GDM1 (cell line): ENCODE results near the gene TRAIP.
"Not testable (repeated sequence)": the region's sequence is repeated elsewhere in the genome, so short reads cannot be mapped to it uniquely, and the experiment has no call there.

Source experiments
- DNase-seq: peaks from one replicate; lab custom pipeline; 2025; lab: John Stamatoyannopoulos, UW

The TRAIP gene

DNA sequence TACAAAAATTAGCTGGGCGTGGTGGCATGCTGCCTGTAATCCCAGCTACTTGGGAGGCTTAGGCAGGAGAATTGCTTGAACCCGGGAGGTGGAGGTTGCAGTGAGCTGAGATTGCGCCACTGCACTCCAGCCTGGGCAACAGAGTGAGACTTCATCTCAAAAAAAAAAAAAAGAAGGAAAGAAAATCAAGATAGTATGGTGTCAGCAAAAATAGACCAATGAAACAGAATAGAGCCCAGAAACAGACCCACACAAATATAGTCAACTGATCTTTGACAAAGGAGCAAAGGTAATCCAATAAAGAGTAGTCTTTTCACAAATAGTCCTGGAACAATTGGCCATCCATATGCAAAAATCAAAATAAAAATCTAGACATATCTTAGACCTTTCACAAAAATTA, 33.2 kb downstream of the TRAIP start:
- not testable (repeated sequence) for DNase-seq

DNA sequence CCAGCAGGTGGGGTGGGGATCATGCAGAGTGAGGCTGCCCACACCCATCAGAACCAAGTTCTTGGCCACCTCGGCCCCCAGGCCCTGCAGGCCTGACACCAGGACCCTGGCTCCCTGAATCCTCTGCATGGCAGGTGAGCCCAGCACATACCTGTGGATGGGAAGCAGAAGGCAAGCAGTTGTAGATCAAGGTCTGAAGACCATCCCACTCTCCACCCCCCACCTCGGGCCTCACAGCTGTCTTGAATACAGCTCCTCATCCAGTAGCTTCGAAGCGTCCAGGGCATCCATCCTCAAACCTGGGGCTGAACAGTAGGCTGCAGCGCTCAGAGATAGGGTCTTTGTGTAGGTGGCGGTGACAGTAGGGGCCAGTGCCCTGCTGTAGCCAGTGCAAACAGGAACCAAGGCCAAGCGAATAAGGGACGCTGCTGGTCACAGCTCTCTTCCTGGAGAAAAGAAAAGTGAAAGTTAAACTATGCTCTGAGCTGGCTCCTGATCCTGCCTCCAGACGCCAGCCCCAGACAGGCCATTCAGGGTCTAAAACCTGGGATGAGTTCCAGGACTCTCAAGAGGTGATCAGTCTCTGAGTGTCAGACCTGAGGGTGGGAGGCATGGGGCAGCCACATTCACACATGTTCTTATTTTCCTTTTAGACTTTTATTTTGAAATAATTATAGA, 42.7 kb downstream of the TRAIP start, which contains the start of gene UBA7:
Gene UBA7, minus strand, starts transcription at position 457 of the 678 bp plus-strand sequence. Its CDS starts 166 bp downstream, at position 291.
- peak; percentile 45 for DNase-seq

GRCh38 chr3:49812916-49813496, 43.4 kb downstream of the TRAIP start:
- DNase-seq = no peak

DNA sequence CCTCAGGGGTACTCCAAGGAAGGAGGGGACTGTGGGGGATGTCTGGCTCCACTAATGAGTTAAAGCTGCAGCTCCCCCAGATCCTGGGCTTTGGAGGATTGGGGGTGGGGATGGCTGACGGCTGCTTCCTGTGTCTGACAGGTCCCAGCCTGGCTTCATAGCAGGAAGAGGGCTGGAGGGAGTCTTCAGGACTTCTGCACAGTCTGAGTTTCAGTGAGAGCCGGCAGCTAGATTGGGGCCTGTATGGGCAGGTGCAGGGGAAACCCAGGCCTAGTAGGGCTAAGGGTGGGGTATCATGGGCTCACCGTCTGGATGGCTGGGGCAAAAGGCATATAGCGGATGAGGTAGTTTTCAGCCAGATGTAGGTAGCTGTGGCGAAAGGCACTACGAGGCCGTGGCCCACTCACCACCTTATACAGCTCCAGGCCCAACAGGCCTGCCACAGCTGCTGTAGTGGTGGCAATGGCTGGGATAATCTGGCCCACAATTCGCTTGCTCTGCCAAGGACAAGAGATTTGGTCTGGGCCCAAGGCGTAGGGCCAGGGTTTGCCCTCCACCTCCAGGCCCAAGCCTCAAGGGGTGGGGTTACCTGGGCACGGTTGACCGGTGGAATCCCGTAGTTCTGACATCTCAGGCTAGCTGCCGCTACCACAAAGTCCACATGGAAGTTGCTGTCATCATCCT, 48.8 kb downstream of the TRAIP start:
- peak; percentile 75 for DNase-seq

DNA sequence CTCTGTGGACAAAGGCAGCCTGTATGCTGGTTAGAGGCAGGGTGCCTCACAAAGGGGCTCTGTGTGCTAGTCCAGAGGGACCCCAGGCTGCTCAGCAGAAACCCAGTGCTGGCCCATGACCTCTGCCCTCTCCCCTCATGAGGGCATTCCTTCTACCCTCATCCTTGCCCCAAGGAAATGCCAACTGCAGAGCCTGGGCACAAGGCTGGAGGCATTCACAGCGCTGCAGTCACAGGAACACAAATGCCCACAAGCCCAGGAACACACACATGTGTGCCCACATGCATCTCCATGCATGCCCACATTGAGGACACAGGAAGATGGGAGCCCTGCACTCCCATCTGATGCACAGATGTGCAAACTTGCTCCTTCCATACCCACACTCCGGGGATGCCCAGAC, 49.5 kb downstream of the TRAIP start:
- DNase-seq = peak; percentile 65

DNA sequence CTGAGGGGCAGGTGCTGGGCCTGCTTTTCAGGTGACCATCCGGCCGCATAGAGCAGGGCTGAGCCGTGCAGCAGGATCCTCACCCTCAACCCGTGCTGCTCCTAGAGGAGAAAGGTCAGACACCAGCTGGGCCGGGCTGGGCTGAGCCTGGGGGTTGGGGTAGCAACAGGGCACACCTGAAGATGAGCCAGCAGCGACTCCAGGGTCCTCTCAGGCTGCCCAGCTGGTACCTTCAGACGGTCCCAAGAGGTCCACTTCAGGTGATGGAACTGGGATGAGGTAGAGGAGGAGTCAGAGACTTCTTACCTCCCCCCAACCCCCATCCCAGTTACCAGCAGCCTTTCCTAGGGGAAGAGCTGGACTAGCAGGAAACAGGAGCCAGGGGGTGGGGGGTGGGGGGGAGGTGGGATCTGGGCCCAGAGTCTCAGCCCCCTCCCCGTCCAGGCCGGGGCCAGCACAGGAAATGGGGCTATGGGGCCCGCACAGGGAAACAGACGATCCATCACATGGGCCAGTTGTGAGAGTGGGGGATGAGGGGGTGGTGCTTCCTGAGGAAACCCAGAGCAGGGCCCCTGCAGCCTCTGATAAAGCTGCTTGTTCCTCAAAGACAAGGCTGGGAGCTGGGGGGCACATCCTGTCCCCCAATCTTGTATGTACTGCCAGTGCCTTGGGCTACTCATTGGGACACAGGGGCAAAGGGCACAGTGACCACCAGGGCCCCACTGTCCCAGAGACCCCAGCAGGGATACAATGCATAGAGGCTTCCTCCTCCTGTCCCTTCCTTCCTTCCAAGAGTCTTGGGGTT, 50.3 kb downstream of the TRAIP start:
- peak; percentile 95 for DNase-seq

GRCh38 chr3:49805367-49805782, 51.0 kb downstream of the TRAIP start:
- DNase-seq = peak; percentile 91

GRCh38 chr3:49804141-49805041, 52.0 kb downstream of the TRAIP start:
- DNase-seq = no peak

GRCh38 chr3:49803465-49804140, 52.8 kb downstream of the TRAIP start:
- DNase-seq = peak; percentile 77

- peak; percentile 83 for DNase-seq
Observed at GRCh38 chr3:49802719-49803464, 53.5 kb downstream of the TRAIP start, which contains the start of gene INKA1. Gene INKA1 (plus strand): TSS chr3:49803261. CDS start chr3:49803393, 132 bp downstream.

GRCh38 chr3:49801160-49801559, 55.2 kb downstream of the TRAIP start:
- DNase-seq = no peak

- no peak for DNase-seq
Observed at GRCh38 chr3:49799761-49800160, 56.6 kb downstream of the TRAIP start, which contains the start of gene CDHR4. Gene CDHR4 (minus strand): TSS chr3:49799873. CDS start chr3:49799812, 61 bp downstream.

DNA sequence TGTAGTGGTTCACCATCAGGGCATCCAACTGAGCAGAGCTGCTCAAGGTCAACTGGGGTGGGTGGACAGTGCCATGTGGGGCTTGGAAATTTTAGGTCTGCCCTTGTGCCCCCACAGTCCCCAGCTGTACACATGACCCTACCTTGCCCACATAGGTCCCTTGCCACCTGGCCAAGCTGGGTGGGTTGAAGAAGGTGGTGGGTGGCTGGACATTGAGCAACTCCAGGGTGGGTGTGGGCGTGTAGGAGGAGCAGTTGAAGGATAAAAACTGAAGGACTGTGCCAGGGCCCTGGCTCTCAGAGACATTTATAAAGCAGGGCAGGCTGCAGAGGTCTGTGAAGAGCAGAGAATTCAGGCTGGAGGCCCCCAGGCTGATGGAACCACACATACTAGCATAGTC, 57.3 kb downstream of the TRAIP start:
- DNase-seq = no peak

- no peak for DNase-seq
Observed at GRCh38 chr3:49794926-49795905, 61.1 kb downstream of the TRAIP start.

GRCh38 chr3:49794431-49794830, 61.9 kb downstream of the TRAIP start:
- DNase-seq = no peak

DNA sequence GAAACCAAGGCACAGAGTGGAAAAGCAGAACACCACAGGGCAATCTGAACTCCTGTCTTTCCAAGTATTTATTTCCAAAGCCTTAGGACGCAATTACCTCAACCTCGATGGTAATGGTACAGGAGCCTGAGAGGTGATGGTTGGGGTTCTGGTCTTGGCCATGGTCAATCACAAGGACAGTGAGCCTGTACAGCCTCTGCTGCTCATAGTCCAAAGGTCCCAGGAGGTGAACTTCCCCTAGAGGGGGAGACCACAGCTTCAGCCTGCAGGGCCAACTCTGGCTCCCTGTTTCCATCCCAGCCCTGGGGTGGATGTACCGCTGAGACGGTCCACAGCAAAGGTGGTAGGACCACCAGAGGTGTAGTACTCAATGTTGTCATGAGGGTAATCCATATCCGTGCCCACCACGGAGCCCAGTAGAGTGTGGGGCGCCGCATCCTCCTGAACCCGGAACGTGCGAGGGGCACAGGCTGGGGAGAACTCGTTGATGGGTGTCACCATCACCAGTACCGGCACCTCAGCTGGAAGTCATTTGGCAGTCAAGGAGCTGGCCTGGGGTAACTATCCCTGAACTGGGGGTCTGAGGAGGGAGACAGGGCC, 62.8 kb downstream of the TRAIP start:
- no peak for DNase-seq

DNA sequence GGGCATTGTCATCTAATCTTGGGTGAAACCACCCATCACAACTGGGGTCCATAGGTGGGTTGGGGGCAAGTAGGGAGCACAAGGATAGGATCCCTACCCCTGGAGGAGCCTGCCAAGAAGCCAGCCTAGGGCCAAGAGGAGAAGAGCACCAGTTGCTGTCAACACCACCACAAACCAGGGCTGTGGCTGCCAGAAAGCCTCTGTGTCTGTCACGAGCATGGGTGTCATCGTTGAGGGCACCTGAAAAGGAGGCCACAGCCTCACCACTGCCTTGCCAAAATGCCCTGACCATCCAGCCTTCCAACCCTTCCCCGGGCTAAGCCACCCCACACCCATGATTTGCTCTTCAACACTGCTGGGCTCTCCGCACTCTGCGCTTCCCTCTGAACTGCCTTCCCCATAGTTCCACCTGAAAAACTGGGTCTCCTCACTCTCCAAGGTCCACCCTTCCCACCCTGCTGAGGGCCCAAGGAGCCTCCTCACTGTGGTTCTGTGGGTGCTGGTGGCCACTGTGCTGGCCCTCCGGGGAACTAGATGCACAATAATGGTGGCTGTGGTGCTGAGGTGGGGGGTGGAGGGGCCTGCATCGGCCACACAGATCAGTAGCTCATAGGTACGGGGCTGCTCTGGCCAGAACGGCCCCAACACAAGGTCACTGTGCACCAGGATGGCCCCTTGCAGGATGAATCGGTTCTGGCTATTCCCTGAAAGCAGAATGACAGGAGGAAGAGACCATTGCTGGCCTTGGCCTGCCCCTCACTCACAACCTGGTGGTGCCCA, 63.8 kb downstream of the TRAIP start:
- DNase-seq = no peak
